Activated gamma-delta T cell (primary cell): ENCODE data around the gene DLG2.

Experiments used
- DNase-seq: peaks from one replicate; lab custom pipeline; 2025; lab: John Stamatoyannopoulos, UW

The DLG2 gene

DNA sequence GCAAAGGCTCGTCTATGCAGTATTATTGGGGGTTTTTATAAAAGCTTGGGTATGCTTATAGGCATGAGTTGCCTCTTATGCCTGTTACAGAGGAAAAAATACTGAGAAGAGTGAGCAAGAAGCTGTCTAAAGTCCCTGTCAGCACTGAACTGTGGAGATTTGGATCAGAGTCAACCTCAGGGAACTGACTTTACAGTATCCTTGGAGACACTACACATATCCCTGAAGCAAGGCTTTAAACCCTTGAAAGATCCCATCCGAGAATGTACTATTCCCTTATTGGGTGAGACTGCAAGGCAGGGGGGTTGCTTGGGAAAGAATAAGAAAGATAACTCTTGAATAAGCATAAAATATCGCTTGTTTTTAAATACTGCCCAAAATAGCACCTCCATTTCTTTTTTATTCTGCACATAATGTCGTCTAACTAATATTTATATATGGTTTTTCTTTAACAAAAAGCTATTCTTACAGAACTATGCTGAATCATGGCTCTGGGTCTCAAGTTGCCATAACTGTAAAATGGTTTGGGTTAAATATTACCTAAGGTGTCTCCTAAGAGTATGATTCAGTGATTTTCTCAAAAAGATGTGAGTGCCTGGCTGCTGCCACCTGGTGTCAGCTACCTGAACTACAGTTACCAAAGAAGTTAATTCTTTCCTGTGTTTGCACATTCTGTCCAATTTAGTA lies 1062.8 kb downstream of the DLG2 start:
- DNase-seq: no peak

DNA sequence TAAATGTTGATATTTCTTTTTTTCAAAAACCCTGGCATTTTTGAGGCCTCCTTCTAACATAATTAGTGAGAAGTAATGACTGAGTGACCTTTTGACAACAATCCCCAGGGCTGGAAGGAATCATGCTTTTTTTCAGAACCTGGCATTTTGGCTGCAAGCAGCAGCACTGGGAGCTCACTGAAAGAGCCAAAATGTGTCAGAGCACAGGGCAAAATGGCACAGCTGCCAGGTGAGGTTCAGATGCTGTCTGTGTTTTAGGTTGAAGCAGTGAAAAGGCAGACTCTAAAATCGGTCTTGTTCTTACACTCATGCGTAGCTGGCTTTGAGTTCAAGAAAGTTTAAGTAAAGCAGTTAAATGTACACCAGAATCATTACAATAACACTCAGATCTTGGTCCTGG lies 1063.8 kb downstream of the DLG2 start:
- no peak for DNase-seq

DNA sequence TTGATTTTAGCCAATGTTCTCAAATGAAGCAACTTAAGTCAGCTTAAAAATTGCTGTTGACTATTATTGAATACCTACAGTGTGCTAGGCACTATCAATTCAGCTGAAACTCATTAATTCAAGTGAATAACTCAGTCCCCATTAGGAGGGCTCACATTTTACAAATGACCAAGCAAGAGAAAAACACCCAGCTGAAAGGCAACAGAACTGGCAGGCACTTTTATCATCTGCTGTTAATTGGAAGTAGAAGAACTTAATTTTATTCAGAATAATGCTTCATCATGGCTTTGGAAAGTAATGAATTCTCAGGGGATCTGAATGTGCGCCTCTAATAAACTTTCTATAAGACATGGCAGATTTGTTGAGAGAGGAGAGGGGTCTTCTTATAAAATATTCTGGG lies 1066.9 kb downstream of the DLG2 start:
- DNase-seq: no peak

DNA sequence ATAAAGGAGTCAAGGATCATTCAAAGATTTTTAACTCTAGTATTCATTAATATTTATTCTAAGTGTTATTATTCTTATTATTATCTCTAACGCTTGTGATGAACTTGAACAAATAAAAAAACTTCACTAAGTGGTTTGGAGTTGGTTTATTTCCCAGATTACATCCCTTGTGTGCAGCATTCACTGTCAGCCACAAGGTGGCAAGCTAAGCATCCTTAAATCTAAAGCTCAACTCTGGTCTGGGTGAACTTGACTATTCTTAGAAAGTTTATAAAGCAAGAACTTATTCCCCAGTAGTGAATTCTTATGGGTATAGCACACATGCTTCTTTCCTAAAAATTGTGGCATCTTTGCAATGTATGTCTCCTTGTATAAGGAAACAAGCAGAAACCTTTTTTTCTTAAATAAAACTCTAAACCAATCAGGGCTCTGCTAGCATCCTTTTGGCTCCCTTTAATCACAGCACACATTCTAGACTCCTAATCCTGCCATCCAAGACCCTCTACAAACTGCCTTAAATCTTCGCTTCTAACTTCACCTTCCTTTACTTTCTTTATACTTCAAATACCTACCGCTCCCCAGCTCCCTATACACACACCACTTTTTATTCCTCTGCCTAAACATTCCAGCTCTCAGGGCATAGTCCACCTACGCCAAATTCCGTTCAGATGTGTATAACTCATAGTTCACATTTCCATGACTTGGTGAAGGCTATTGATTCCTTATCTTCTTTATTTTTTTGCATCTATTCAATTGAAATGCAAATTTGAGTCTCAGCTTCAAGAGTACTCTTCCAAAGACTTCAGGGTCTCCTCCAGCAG lies 1068.8 kb downstream of the DLG2 start:
- no peak for DNase-seq

DNA sequence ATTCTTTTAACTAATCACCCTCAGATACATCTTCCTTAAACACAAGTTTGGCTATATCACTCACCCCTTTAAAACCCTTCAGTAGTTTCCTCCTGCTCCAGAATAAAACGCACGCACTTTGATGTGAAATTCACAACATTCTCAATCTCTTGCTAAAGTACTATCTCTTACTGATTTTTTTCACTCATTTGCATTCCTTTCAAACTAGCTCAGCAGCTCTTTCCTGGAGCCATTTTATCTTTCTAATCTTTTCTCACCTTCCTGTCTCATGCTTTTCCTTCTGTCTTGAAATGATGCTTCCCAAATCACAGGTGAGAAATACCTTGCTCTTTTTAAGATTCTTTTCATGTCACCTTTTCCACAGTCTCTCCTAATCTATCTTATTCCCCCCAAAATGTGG lies 1074.4 kb downstream of the DLG2 start:
- no peak for DNase-seq

DNA sequence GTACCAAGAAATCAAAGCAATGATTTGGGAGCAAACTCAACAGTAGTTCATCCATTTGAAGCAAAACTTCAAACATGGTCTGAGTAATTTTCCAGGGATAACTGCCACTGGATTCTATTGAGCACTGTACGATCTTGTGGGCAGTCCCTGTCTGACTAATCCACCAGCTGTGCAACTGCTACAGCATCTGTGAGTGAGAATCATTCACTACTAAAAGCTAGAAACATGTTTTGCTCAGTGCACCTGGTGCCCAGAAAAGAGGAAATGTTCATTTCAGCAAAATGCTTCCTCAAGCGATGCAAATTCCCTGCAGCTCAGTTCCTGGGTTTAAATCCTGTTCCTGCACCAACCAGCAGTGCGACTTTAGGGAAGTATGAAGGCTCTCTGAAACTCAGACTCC lies 1077.9 kb downstream of the DLG2 start:
- no peak for DNase-seq

DNA sequence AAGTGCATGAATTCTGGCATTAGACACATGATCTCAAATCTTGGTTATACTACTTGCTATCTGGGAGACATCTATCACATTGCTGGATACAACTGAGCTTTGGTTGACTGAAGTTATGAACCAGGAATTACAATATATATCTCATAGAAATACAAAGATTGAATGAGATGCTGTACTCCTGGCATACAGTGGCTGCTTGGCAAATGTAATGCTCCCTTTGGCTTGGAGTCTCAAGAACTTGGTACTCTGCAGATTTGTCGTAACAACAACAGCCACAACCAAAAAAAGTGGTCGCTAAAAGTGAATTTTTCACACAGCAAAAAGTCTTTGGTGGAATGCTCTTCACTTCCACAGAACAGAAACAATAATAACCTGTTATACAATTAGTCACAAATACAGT lies 1082.6 kb downstream of the DLG2 start:
- no peak for DNase-seq

DNA sequence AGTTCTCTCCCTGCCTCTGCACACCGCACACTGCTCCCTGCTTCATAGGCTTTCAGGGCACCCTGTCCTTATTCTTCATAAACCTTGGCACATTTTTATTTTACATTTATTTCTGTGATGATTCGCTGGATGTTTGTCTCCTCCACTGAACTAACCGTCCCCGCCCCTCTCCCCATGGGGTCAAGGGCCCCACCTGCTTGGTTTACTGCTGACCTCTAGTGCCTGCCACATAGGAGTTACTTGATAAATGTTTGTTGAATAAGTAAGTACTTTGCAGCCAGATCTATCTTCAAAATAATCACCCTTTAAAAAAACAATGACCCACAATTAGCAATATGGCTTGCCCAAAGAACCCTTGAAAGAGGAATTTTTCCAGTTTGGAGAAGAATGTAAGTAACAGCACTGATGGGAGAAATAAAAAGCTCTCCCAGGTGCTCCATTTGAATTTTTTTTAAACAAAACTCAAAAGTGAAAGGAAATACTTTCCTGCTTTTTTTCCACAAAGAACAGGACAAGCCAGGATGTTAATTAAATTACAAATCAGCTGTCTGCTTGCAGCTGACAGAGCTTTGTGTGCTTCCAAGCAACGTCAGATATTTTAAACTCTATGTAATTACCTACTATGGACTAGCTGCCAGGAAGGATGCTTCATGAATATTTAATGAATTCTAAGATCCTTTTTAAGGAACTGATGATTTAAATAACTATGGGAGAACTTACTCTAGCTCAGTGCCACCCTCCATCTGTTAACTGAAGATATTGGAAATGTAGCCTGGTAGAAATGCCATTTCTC lies 1083.6 kb downstream of the DLG2 start:
- no peak for DNase-seq

DNA sequence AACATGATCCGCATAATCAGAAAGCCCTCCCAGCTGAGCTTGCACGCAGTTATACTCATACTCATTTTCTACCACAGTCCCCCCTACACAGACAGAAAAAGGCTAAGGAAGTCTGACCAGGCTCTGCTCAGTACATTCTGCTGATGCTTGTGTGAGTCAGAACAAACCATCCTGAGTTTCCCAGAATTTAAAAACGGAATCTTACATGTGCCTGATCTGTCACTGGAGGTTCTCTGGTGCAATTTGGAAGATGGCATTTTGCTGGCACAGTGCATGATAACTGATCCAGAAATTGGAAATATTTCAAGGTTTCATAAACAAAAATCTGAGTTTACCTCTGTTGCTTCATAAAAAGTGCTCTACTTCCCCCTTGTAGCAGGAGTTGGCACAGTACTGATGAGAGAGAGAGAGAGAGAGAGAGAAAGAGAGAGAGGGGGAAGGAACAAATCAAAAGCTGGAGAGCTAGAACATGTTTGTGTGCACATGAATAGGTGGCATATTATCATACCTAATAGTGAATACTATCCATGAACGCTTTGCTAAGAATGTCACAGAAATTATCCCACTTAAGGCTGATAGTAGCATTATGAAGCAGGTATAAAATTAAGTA lies 1085.3 kb downstream of the DLG2 start:
- no peak for DNase-seq

DNA sequence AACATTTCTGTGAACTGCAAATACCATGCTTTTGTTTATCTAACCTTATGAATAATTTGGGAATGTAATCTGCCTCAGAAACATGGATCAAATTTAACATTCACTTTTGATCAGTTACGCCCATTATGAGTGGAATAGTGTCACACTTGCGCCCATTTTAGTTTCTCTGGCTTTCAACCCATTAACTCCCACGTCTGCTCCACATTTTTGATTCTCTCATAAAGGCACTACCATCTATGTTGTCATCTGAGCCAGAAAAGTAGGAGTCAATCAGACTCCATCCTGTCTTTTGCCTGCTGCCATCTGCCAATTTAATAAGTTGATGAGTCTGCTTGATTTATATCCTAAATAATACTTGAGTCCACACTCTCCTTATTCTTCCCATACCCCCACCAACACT lies 1090.7 kb downstream of the DLG2 start:
- DNase-seq: no peak

DNA sequence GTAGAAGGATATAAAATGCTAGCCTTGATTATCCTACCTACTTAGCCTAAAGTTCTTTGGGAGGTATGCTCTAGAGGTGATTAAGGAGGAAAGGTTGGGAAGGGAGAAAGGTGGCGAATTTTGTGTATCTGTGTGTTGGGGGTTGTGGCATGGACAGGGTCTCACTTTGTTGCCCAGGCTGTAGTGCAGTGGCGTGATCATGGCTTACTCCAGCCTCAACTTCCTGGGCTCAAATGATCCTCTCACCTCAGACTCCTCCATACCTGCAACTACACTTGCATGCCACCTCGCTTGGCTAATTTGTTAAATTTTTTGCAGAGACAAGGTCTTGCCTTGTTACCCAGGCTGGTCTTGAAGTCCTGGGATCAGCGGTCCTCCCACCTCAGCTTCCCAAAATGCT lies 1094.8 kb downstream of the DLG2 start:
- DNase-seq: no peak

DNA sequence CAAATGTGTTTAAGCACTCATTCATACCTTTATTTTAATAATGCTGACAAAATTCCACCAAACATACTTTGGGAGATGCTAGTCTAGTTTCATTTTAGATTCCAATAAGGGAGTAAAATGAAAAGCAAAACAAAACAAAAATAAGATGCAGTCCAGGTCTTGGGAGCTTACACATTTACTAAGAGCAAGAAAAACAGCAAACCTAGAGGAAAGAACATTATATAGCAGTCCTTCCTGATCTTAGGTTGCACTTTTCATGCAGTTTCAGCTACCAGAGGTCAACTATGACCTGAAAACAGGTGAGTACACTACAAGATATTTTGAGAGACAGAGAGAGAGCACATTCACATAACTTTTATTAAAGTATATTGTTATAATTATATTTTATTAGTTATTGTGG lies 1100.9 kb downstream of the DLG2 start:
- no peak for DNase-seq

DNA sequence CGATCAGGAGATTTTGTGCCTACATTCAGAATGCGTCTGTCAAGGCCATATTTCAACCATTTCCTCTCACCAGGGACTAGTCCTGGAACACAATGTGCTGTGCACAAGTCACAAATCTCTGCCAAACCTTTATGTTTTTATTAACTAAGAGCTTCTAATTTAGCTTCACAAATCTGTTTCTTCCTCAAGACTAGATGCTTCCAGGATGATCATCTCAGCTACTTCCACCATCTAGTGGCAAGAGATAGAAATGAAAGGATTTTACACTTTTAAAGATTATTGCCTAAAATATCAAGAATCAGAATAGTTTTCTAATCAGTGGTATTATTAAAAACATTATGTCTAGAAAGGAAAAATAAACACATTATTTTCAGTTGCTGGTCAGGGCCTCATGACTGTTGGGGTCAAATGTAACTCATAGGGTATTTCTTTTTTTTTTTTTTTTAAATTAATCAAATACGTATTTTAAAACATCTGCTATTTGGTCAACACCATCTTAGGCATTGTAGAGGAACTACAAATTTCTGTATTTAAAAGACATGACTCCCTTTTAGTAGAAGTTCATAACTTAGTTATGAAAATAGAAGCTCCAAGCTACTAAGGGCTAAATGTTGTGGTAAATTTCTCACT lies 1102.6 kb downstream of the DLG2 start:
- no peak for DNase-seq

DNA sequence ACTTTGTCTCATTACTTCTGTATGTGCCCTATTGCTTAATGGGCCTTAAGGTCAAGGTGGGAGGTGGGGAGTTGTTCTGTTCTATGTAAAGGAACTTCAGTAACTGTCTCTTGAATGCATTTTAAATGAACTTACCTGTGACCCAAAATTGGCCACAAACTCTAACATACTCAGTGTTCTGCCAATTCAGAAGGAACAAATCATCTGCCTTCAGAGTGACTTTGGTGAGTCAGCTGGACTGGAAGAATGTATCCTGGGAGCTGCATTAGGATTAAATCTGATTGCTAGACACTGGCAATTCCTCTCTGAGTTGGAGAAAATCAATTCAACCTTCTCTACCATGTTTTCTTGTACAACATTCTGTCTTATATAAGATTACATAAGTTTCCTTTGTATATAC lies 1104.8 kb downstream of the DLG2 start:
- no peak for DNase-seq

DNA sequence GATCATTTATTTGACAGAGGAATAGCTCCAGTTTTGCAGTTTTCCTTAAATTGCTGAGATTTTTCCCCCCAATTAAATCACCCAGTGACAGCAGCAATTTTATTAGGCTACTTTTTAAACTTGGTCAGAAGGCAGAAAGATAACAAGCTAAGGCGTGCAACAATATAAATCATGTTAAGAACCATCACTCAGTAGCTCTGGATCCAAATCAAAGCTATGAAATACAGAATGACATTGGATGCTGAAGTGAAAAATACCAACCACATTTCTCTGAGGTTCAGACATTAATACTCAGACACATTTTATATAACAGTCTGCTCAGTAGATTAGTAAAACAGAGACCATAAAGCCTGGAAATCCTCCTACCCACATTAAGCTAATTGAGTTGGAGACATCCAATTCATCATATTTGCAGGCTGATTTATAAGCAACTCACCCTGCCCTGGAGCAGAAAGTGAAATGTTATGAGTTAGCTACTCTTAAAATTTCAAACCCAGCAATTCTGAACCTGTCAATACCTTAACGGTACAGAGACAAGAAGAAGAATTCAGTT lies 1108.4 kb downstream of the DLG2 start:
- no peak for DNase-seq

DNA sequence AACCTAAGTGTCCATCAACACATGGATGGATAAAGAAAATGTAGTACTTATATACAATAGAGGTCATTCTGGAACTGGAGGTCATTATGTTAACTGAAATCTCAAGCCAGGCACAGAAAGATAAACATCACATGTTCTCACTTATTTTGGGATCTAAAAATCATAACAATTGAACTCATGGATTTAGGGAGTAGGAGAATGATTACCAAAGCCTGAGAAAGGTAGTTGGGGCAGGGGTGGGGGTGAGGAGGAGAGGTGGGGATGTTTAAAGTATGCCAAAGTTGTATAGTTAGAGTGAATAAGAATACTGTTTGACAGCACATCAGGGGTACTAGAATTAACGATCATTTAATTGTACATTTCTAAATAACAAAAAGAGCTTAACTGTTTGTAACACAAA lies 1112.7 kb downstream of the DLG2 start:
- no peak for DNase-seq

DNA sequence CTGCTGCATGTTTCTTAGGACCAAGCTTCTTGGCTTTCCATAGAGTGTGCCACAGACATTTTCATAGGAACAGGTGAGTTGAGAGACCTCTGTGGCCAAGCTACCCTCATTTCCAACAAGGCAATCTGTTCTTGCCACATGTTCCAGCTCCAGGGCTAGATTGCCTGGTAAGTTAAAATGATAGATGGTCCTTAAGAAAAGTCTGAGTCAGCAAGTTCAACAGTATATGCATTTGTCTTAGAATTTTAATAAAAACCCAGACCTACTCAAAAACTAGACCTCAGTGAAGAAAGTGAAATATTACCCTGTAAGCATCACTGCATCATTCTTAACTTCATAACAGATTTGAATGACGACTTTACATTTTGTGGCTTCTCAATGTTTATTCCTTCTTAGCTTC lies 1123.6 kb downstream of the DLG2 start:
- no peak for DNase-seq

DNA sequence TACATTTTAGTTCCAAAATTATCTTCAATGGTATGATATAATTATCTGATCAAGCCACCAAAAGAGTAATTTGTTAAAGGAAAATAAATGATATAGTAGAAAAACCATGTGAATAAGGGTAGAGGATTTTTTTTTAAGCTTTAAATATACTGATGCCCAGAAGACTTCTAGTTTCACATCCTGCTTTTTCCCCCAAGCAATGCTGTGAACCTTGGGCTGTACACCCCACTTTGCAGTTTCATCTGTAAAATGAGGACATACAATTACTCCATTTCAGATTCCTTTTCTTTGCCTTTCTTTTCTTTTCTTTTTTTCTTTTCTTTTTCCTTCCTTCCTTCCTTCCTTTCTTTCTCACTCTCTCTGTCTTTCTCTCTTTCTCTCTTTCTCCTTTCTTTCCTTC lies 1125.4 kb downstream of the DLG2 start:
- DNase-seq: no peak

DNA sequence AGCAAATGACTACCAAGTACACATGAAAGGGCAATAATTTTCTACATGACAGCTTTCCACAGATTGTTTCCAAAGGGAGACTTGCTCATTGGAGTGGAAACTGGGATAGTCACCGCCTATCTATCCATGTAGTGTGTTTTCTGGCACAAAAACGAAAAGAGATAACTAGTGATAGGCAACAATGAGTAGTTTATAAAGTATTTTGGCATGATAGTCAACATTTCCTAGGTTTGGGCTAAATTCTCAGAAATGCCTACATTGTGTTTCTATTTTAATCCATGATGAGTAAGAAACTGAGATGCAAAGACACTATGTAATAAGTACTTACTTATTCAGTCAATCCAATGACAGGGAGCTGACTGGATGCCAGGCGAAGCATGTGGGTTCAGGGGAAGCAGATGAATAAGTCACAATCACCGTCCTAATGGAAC lies 1129.1 kb downstream of the DLG2 start:
- no peak for DNase-seq

DNA sequence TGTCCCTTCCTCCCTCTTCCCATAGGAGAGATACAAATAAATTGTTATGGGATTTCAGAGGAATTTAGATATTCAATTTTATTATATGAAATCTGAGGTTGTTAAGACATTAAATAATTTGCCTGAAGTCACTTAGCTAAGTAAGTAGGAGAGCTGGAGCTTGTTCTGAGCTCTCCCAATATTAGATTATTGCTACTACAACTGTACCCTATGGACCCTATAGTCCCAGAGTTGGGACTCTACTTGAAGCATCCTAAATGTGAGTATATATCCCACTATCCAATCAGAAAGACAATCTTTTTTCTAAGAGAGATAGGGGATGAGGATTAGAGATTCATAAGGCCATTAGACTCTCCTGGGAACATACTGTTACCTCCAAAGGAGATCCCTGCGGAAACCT lies 1130.0 kb downstream of the DLG2 start:
- DNase-seq: no peak

DNA sequence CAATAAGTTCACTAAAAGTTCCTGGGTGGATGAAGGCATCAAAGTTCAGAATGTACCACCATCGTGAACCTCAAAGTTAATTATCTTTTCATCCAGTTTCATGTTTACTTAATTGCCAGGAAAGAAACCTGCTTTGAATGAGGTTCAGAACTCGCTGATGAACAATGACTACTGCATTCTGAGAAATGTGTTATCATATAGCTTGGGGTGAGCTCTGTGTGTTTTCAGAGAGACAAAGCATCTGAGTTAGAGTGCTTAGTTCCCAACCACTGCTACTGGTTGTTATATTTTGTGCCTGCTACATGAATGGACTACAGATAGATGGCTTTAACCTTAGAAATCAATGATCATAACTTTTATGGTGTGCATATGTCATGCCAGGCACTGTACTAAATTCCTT lies 1131.0 kb downstream of the DLG2 start:
- DNase-seq: no peak

DNA sequence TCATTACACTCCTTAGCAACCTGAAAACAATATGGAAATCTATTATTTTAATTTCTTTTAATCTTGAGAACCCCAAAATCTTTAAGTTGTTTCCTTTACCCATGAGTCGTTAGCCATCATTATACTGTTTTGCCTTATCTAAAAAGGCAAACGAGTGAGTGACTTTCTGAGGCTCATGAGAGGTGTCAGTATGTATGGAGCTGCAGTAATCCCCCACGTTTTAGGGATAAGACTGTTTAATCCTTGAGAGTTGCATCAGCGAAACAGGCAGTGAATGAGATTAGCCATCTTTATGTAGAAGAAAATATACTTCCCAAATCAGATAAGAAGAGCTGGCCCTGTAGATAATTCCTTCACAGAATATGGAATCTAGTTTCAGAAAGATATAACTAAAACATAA lies 1147.0 kb downstream of the DLG2 start:
- no peak for DNase-seq
